GM19395 (cell line): ENCODE results near the gene SLC25A45.
"Not testable (repeated sequence)": the region's sequence is repeated elsewhere in the genome, so short reads cannot be mapped to it uniquely, and the experiment has no call there.

ENCODE experiments used
- ATAC-seq: cut with Tn5 transposase; IDR thresholded peaks from one replicate; pipeline ENCODE4 v1.9.1; 2021; ENCODE audit warnings: mild to moderate bottlenecking, moderate library complexity; ENCODE audit not compliant: unreplicated experiment

Gene SLC25A45

GRCh38 chr11:65363770-65364169, 18.7 kb downstream of the SLC25A45 start:
- no peak for ATAC-seq

GRCh38 chr11:65362966-65363365, 19.5 kb downstream of the SLC25A45 start:
- no peak for ATAC-seq

GRCh38 chr11:65362320-65362931, 20.0 kb downstream of the SLC25A45 start:
- no peak for ATAC-seq

GRCh38 chr11:65357856-65358356, 24.5 kb downstream of the SLC25A45 start:
- no peak for ATAC-seq

- no peak for ATAC-seq
Observed at GRCh38 chr11:65356394-65356972, 26.0 kb downstream of the SLC25A45 start.

- no peak for ATAC-seq
Observed at GRCh38 chr11:65355776-65356393, 26.6 kb downstream of the SLC25A45 start.

- ATAC-seq = peak; percentile 30
Observed at GRCh38 chr11:65355013-65355775, 27.3 kb downstream of the SLC25A45 start.

GRCh38 chr11:65354265-65355012, 28.0 kb downstream of the SLC25A45 start, which contains the start of gene TIGD3:
TSS of gene TIGD3 (plus strand) at chr11:65354751. CDS start at chr11:65355809, 1,058 bp downstream.
- ATAC-seq = peak; percentile 87

- no peak for ATAC-seq
Observed at GRCh38 chr11:65353900-65354264, 28.6 kb downstream of the SLC25A45 start.

- ATAC-seq = no peak
Observed at GRCh38 chr11:65353376-65353775, 29.1 kb downstream of the SLC25A45 start.

- no peak for ATAC-seq
Observed at GRCh38 chr11:65352783-65353182, 29.7 kb downstream of the SLC25A45 start.

- ATAC-seq = no peak
Observed at GRCh38 chr11:65351511-65351910, 30.9 kb downstream of the SLC25A45 start.

- ATAC-seq = no peak
Observed at GRCh38 chr11:65341856-65342255, 40.6 kb downstream of the SLC25A45 start.

GRCh38 chr11:65340226-65340625, 42.2 kb downstream of the SLC25A45 start:
- ATAC-seq = no peak

GRCh38 chr11:65338676-65339075, 43.8 kb downstream of the SLC25A45 start:
- no peak for ATAC-seq

GRCh38 chr11:65334696-65335295, 47.6 kb downstream of the SLC25A45 start:
- ATAC-seq = no peak

- ATAC-seq = not testable (repeated sequence)
Observed at GRCh38 chr11:65332591-65332990, 49.9 kb downstream of the SLC25A45 start.

- no peak for ATAC-seq
Observed at GRCh38 chr11:65330544-65330943, 51.9 kb downstream of the SLC25A45 start.

- ATAC-seq = no peak
Observed at GRCh38 chr11:65329944-65330403, 52.5 kb downstream of the SLC25A45 start.

- ATAC-seq = no peak
Observed at GRCh38 chr11:65329478-65329877, 53.0 kb downstream of the SLC25A45 start.
